PFSK-1 (cell line): ENCODE measurements around the gene STARD4.

Experiments
- FOXP2 ChIP-seq: optimal IDR thresholded peaks from 2 replicates; pipeline ENCODE3; 2011; ENCODE audit warnings: borderline replicate concordance, control low read depth, inconsistent platforms; ENCODE audit not compliant: insufficient read depth; ENCODE audit errors: extremely low read length, extremely low read depth
- POLR2AphosphoS5 ChIP-seq: IDR thresholded peaks from 2 replicates; pipeline ENCODE4 v1.6.1; 2012; ENCODE audit warnings: low read depth, mild to moderate bottlenecking, control low read depth, low read length, moderate library complexity
- REST ChIP-seq, 2 experiments: IDR thresholded peaks; 2 replicates each; pipeline versions ENCODE4 v1.6.1 to v1.8.0; 2011 to 2012; ENCODE audit warnings: low read depth in 2 of 2, low read length in 2 of 2, control low read depth in 1 of 2, inconsistent platforms in 1 of 2, mild to moderate bottlenecking in 1 of 2, moderate library complexity in 1 of 2; ENCODE audit not compliant: insufficient read depth in 1 of 2
- SIN3A ChIP-seq: IDR thresholded peaks from 2 replicates; pipeline ENCODE4 v1.6.1; 2012; ENCODE audit warnings: mild to moderate bottlenecking, low read length, moderate library complexity, borderline replicate concordance; ENCODE audit not compliant: insufficient read depth
- TAF1 ChIP-seq: IDR thresholded peaks from 2 replicates; pipeline ENCODE4 v1.6.1; 2012; ENCODE audit warnings: low read length, control low read depth, borderline replicate concordance; ENCODE audit not compliant: insufficient read depth

The STARD4 gene

DNA sequence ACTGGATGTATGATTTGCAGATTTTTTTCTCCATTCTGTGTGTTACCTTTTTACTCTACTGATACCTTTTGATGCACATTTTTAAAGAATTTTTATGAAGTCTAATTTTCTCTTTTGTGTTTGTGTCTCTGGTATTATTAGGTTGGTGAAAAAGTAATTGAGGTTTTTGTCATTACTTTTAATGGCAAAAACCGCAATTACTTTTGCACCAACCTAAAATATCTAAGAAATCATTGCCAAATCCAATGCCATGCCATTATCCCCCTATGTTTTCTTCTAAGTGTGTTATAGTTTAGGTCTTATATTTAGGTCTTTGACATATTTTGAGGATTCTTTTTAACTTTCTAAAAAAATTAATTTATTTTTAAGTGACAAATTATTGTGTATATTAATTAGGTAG, 43.4 kb upstream of the STARD4 start:
- TF ChIP-seq TAF1 = no peak
- no peak for TF ChIP-seq FOXP2
- no peak for TF ChIP-seq REST (IDR thresholded peaks at IDR 0.05; ENCODE audit: insufficient read depth in 1 of 2, low read depth in 2 of 2, low read length in 2 of 2)
- TF ChIP-seq POLR2AphosphoS5 = no peak
- TF ChIP-seq SIN3A = no peak

GRCh38 chr5:111553868-111554267, 41.5 kb upstream of the STARD4 start:
- TF ChIP-seq TAF1 (no peak), REST (IDR thresholded peaks at IDR 0.05; ENCODE audit: insufficient read depth in 1 of 2, low read depth in 2 of 2, low read length in 2 of 2) (no peak), FOXP2 (no peak), POLR2AphosphoS5 (no peak), SIN3A (no peak)

GRCh38 chr5:111552896-111553295, 40.6 kb upstream of the STARD4 start:
- TF ChIP-seq FOXP2 = no peak
- TF ChIP-seq POLR2AphosphoS5 = no peak
- TF ChIP-seq TAF1 = no peak
- TF ChIP-seq REST (IDR thresholded peaks at IDR 0.05; ENCODE audit: insufficient read depth in 1 of 2, low read depth in 2 of 2, low read length in 2 of 2) = no peak
- TF ChIP-seq SIN3A = no peak

- no peak for TF ChIP-seq REST (IDR thresholded peaks at IDR 0.05; ENCODE audit: insufficient read depth in 1 of 2, low read depth in 2 of 2, low read length in 2 of 2)
- no peak for TF ChIP-seq FOXP2
- no peak for TF ChIP-seq POLR2AphosphoS5
- TF ChIP-seq SIN3A = no peak
- TF ChIP-seq TAF1 = no peak
These were observed 40.2 kb upstream of the STARD4 start for GRCh38 chr5:111552492-111552891.

DNA sequence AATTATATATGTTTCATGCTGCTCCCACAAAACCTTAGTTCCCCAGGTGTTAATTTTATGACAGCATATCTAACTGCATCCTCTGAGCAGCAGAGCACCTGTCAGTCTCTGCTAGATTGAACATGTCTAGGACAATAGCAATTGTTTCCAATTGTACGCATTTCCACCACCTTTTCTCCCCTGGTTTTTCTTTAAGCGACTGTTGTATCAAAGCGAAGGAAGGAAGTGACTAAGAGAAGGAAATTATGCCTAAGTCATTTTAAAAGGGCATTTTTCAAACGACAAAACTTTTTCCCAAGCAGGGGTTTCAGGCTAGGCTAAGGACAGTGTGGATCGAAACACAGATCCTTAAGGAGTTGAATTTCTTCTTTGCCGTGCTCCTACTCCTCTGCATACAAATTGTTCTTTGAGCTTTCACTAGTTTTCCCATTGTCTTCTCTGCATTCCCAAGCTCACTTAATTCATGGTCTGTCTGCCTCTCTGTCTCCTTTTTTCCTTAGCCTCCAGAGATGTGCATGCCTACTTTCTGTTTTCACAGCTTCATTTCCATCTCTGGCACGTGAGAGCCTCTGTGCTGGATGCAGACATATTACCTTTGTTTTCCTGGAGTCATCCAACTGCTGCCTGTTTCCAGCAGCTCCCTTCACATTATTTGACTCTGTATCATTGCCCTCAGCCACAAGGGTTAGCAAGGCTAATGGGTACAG, 39.4 kb upstream of the STARD4 start:
- TF ChIP-seq SIN3A (no peak), TAF1 (no peak), REST (IDR thresholded peaks at IDR 0.05; ENCODE audit: insufficient read depth in 1 of 2, low read depth in 2 of 2, low read length in 2 of 2) (no peak), POLR2AphosphoS5 (no peak), FOXP2 (no peak)
